K562 (cell line): ENCODE measurements around the gene BCKDK. TPM values are rescaled to one million over a fixed set of nuclear protein-coding genes. Genes with fewer than 3 reads are reported as not detected.

ENCODE experiments used
- ATAC-seq: fragments of 200-7000 bp; cut with Tn5 transposase; 3 replicates; pipeline ENCODE4 v1.9.1; 2020; ENCODE audit warnings: moderate library complexity
- BruUV-seq: library from RNA; stranded (reverse); fragments of 400-500 nt; replicated peaks from 2 replicates; lab custom pipeline; 2021; lab: Mats Ljungman, UMichigan
- CTCF ChIA-PET: fragments of 300-600 bp; formaldehyde crosslinking; extraction: SDS; loops from one replicate; lab custom pipeline; 2021; ENCODE audit warnings: low intra/inter-chr PET ratio; lab: Yijun Ruan, JAX
- POLR2A ChIA-PET: fragments of 300-600, 350-650 bp; sonication (Branson Sonifier 250); formaldehyde crosslinking; extraction: SDS; loops from one replicate; lab custom pipeline; 2021; ENCODE audit warnings: antibody characterized with exemption, inconsistent platforms; lab: Yijun Ruan, JAX
- DNase-seq, 4 experiments: peaks; one replicate each; pipeline versions ENCODE4 v3.0.0 to v3.0.0-alpha.2; 2011 to 2018; ENCODE audit warnings: low spot score in 3 of 4, mixed read lengths in 3 of 4; ENCODE audit errors: extremely low read depth in 1 of 4
- FAIRE-seq: peaks from 2 replicates; lab custom pipeline; 2011; peaks lifted over from hg19 to GRCh38; lab: Jason Lieb, UNC
- H2AFZ ChIP-seq: 2 replicates; pipeline ENCODE4 v1.6.0; 2011; ENCODE audit warnings: low read depth, low read length, control low read depth, inconsistent platforms
- H3K27ac ChIP-seq: fragments of 200-600 bp; 3 replicates; pipeline ENCODE4 v1.8.0; 2011; ENCODE audit warnings: low read depth, mild to moderate bottlenecking, control low read depth, inconsistent platforms, low read length, moderate library complexity, mixed read lengths; ENCODE audit errors: extremely low read depth
- H3K27me3 ChIP-seq, 2 experiments: fragments of 300-600 bp in 1 of 2; 2 replicates in 1 of 2; 3 replicates in 1 of 2; pipeline versions ENCODE4 v1.6.0 to v1.8.0; 2011; ENCODE audit warnings: inconsistent platforms in 2 of 2, low read length in 2 of 2, mild to moderate bottlenecking in 1 of 2, mixed read lengths in 1 of 2, moderate library complexity in 1 of 2; ENCODE audit not compliant: control insufficient read depth in 2 of 2, insufficient read depth in 2 of 2
- H3K36me3 ChIP-seq: fragments of 300-600 bp; 3 replicates; pipeline ENCODE4 v1.8.0; 2011; ENCODE audit warnings: mild to moderate bottlenecking, low read length, inconsistent platforms; ENCODE audit not compliant: control insufficient read depth, insufficient read depth
- H3K4me1 ChIP-seq, 2 experiments: fragments of 200-600 bp in 1 of 2; replicated peaks in 1 of 2; 2 replicates in 1 of 2; 3 replicates in 1 of 2; pipeline versions ENCODE4 v1.5.1 to v1.8.0; 2011; ENCODE audit warnings: inconsistent platforms in 2 of 2, low read length in 2 of 2, mild to moderate bottlenecking in 1 of 2, mixed read lengths in 1 of 2, moderate library complexity in 1 of 2; ENCODE audit not compliant: control insufficient read depth in 2 of 2, insufficient read depth in 2 of 2
- H3K4me2 ChIP-seq: 2 replicates; pipeline ENCODE4 v1.6.1; 2011; ENCODE audit warnings: low read length, control low read depth, inconsistent platforms, mixed read lengths; ENCODE audit not compliant: insufficient read depth
- H3K4me3 ChIP-seq: fragments of 200-600 bp; sonication (generic), shearing (Covaris generic); 2 replicates; pipeline ENCODE4 v1.5.1; 2016; ENCODE audit warnings: control low read depth, inconsistent platforms
- H3K79me2 ChIP-seq: fragments of 200-600 bp; 3 replicates; pipeline ENCODE4 v1.8.0; 2011; ENCODE audit warnings: low read length, inconsistent platforms; ENCODE audit not compliant: control insufficient read depth, insufficient read depth
- H3K9ac ChIP-seq, 2 experiments: 2 replicates each; pipeline versions ENCODE4 v1.6.0 to v1.6.1; 2011; ENCODE audit warnings: low read depth in 2 of 2, low read length in 2 of 2, control low read depth in 1 of 2, inconsistent platforms in 1 of 2, mild to moderate bottlenecking in 1 of 2, mixed read lengths in 1 of 2; ENCODE audit not compliant: insufficient read depth in 1 of 2
- H3K9me1 ChIP-seq: one replicate; pipeline ENCODE4 v1.6.0; 2011; ENCODE audit warnings: inconsistent platforms, mild to moderate bottlenecking, low read length, moderate library complexity; ENCODE audit not compliant: control insufficient read depth, insufficient read depth
- H3K9me3 ChIP-seq: replicated peaks from 2 replicates; pipeline ENCODE4 v1.5.1; 2011; ENCODE audit warnings: low read depth, low read length, inconsistent platforms; ENCODE audit not compliant: control insufficient read depth, insufficient read depth
- H4K20me1 ChIP-seq: replicated peaks from 2 replicates; pipeline ENCODE4 v1.6.1; 2011; ENCODE audit warnings: low read length, inconsistent platforms, mixed read lengths; ENCODE audit not compliant: control insufficient read depth, insufficient read depth
- EGR1 ChIP-seq: fragments of 450-650 bp; conservative IDR thresholded peaks from 2 replicates; pipeline ENCODE4 v1.6.1; 2017; ENCODE audit warnings: mild to moderate bottlenecking
- NEUROD1 ChIP-seq: fragments of 150-350 bp; IDR thresholded peaks from 2 replicates; pipeline ENCODE4 v1.6.1; 2014; ENCODE audit warnings: borderline replicate concordance, low read length, low read depth; ENCODE audit not compliant: partially characterized antibody
- WGBS: fragments of 100-300 bp; shearing (Covaris generic); methylation state at CpG from one replicate; pipeline ENCODE4 v1.1.6; 2016; ENCODE audit warnings: low coverage, mixed read lengths; ENCODE audit not compliant: insufficient coverage; ENCODE audit errors: missing lambda C conversion rate; 5-methylcytosine and 5-hydroxymethylcytosine counted together
- in situ Hi-C: fragments of 300-500 bp; cut with MboI; formaldehyde crosslinking; loops from 4 replicates; pipeline ENCODE4 v1.15.0; 2018; ENCODE audit warnings: inconsistent platforms, mixed read lengths
- intact Hi-C: fragments of 100-400 bp; cut with micrococcal nuclease; formaldehyde crosslinking; loops from 2 replicates; pipeline ENCODE4 v1.14.2; 2022
- polyA plus RNA-seq, 8 experiments: library from polyadenylated mRNA; depleted of rRNA in 4 of 8; stranded (reverse) in 5 of 8; unstranded in 3 of 8; fragments of >200 nt; fragmentation: Nextera tagmentation in 2 of 8; fragmentation: Illumina TruSeq in 1 of 8; extraction: Ambion mirVana in 2 of 8; extraction: Trizol in 1 of 8; gene quantifications; 2 replicates each; pipeline versions ENCODE4 v1.2.1 to v1.2.3, GENCODE V29; 2011 to 2014; ENCODE audit warnings: inconsistent platforms in 1 of 8, missing spikeins in 1 of 8
- total RNA-seq, 7 experiments: library from RNA; depleted of rRNA in 6 of 7; stranded (reverse); fragments of >200 nt in 6 of 7; fragmentation: Illumina TruSeq in 2 of 7; extraction: Trizol in 2 of 7; gene quantifications; 2 replicates each; pipeline versions ENCODE4 v1.2.1 to v1.2.3, GENCODE V29; 2011 to 2021; ENCODE audit warnings: low replicate concordance in 1 of 7
- TF ChIP-seq, protein P1 (sequence below), 2 experiments: IDR thresholded peaks; 2 replicates each; pipeline ENCODE4 v1.6.1; 2012; ENCODE audit warnings: improper control_type of control experiment in 2 of 2, low read depth in 2 of 2, low read length in 2 of 2, borderline replicate concordance in 1 of 2

Gene BCKDK
- total and polyA plus RNA-seq, 9 of the 15 experiments (the other 6 are each of a cell fraction or from before 2014, with no cell fraction given) = 0.58 to 34.8 (median 13.1) TPM

DNA sequence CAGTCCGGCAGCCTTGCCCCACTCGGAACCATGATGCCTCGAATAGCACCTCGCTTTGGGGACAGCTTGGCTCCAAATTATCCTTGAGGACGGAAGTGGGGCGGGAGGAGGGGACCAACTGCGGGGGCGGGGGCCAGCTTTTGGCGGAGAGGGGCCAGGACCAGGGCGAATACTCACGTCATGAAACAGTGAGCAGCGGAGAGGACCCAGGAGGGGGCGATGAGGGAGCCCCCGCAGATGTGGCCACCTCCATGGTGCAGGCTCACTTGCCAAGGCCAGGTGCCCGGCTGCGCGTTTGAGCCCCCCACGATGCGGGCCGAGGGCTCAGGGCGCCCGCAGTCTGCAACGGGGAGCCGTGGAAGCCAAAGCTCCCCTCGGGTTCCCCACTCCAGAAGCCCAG is 40.7 kb downstream of the BCKDK start:
- in situ Hi-C loops = no loop called here
- H2AFZ ChIP-seq = no peak overlapping the region
- intact Hi-C loops = loop anchor here (10.0 kb wide), 1 partner anchor 164 kb away; the partner anchor contains the start of gene HSD3B7
- ChIA-PET CTCF (no interaction called here), POLR2A (interaction anchor here (0.6 to 2.3 kb wide), 4 partner anchors 10 to 82 kb away, joined by 3 to 9 read pairs (median 4); partner anchors contain the start of gene FUS)
- H3K4me1 ChIP-seq = peaks cover 0 to 25% of the 10 kb centered on the region in 2 experiments; a peak in 3 of 5 replicates
- no peak overlapping the region for H3K4me3 ChIP-seq
- no peak for FAIRE-seq
- ATAC-seq = no peak
- peaks cover 15 to 21% of the 10 kb centered on the region in 2 experiments; a peak in 4 of 5 replicates for H3K27me3 ChIP-seq
- DNase-seq = peak in 1 of 4 experiments; percentile 8
- no peaks in the 10 kb centered on the region for H3K9me3 ChIP-seq
- TF ChIP-seq EGR1 (peak; percentile 31; the same call in 1 of the 2 replicates), NEUROD1 (no peak)
- TF ChIP-seq, protein P1, sequence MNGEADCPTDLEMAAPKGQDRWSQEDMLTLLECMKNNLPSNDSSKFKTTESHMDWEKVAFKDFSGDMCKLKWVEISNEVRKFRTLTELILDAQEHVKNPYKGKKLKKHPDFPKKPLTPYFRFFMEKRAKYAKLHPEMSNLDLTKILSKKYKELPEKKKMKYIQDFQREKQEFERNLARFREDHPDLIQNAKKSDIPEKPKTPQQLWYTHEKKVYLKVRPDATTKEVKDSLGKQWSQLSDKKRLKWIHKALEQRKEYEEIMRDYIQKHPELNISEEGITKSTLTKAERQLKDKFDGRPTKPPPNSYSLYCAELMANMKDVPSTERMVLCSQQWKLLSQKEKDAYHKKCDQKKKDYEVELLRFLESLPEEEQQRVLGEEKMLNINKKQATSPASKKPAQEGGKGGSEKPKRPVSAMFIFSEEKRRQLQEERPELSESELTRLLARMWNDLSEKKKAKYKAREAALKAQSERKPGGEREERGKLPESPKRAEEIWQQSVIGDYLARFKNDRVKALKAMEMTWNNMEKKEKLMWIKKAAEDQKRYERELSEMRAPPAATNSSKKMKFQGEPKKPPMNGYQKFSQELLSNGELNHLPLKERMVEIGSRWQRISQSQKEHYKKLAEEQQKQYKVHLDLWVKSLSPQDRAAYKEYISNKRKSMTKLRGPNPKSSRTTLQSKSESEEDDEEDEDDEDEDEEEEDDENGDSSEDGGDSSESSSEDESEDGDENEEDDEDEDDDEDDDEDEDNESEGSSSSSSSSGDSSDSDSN (IDR thresholded peaks at IDR 0.05; ENCODE audit: borderline replicate concordance in 1 of 2, low read depth in 2 of 2, low read length in 2 of 2) = no peak
- WGBS = 75% methylated on average over 22 of the region's 25 CpGs
- H3K4me2 ChIP-seq = no peak overlapping the region
- no peaks in the 10 kb centered on the region for H3K36me3 ChIP-seq
- H3K9ac ChIP-seq = peak overlapping the region in 1 of 2 experiments; percentile 87; a peak in 1 of 4 replicates
- BruUV-seq = no TSS peak
- no peaks in the 10 kb centered on the region for H3K79me2 ChIP-seq
- H4K20me1 ChIP-seq = no peaks in the 10 kb centered on the region; the same call in 1 of the 2 replicates
- H3K9me1 ChIP-seq = no peaks in the 10 kb centered on the region
- H3K27ac ChIP-seq = no peak overlapping the region
